Measurements from ENCODE around the gene C1QL1.

The C1QL1 gene

DNA sequence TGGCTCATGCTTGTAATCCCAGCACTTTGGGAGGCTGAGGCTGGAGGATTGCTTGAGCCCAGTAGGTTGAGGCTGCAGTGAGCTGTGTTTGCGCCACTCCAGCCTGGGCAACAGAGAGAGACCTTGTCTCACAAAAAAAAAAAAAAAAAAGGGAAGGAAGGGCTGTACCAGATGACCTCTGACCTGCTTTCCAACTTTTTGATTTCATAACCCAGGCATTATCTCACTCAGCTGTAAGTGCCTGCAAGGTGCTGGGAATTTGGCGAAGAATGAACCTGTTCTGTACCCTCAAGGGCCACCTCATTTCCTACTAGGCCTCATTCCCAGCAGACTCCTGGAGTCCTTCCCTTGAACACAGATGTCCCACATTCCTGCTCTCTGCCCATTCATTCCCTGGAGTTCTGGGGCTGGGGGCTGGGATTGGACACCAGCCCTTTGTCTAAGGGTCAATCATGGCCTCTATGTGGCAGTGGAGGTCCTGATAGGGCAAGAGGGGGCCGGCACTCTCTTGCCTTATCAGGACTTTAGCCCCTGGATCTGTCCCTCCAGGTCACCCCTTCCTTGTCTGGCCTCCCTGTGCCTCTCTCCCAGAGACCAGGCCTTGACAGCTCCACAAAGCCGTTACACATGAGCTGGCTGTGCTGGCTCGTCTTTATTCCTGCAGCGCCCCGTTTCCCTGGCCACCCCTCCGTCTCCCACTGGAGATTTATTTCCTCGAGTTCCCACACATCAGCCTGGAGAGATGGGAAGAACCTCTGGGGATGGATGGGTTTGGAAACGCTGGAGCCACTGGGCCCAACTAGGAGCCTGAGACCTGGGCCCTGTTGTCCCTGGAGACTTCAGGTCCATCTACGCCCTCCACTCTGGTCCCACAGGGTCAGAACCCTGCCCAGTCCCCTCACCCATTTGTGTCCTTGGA is 52.0 kb downstream of the C1QL1 start:
- DNase-seq (ENCODE audit: low read depth in 2 of 3, low spot score in 1 of 3) = no peak

DNA sequence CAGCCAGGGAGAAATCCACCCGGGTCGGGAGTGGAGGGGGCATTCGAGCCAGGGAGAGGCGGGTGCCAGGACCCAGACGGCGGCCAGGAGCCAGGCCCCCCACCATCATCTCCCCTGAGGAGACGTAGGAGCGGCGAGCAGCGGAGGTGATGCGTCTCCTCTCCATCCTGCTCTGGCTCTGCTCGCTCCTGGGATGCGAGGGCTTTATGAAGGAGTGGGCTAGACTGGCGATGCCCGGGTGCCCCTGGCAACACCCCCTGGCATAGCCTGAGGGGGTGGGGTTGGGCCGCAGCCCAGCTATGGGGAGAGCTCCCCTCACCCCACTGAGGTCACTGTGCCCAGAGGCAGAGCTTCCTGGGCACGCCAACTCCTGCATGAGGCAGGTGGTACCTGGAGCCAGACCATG is 52.8 kb downstream of the C1QL1 start, which contains the start of gene GFAP:
TSS of gene GFAP (minus strand) at position 180 of the 406 bp plus-strand sequence. CDS start at position 166, 14 bp downstream.
- no peak for DNase-seq (ENCODE audit: low read depth in 2 of 3, low spot score in 1 of 3)

DNA sequence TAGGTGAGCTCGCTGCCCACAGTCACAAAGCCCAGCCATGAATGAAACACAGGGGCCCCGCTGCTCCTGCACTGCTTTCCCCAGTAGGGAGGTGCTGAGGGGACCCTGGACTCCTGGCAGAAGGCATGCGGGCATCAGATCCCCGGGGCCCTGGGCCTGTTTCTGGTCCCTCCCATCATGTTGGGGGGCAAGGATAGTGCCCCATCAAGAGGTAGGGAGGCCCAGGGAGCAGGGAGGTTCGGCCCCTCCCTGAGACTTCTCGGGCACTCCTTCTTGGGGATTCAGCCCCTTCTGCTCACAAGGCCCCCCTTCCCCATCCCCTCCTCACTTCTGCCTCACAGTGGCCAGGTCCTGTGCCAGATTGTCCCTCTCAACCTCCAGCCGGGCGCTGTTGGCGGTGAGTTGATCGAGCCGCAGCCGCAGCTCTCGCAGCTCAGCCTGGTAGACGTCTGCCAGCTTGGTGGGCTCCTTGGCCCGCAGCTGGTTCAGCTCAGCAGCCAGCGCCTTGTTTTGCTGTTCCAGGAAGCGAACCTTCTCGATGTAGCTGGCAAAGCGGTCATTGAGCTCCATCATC is 53.3 kb downstream of the C1QL1 start:
- no peak for DNase-seq (ENCODE audit: low read depth in 2 of 3, low spot score in 1 of 3)

DNA sequence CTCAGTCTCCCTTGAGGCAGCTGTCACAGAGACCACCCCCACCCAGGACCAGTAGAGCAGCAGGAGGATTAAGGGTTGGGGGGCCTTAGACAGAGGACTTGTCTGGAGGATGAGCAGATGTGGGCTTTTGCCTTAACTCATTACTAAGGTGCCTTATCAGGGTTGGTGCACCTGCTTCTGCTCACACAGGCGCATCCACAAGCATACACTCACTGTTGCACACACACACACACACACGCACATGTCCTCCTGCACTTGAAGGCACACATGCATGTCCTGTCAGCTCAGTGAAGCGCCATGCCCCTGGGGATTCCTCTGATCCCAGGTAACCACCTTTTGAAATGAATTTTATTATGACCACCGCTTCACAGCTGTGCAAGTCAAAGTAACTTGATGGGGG is 54.0 kb downstream of the C1QL1 start:
- no peak for DNase-seq (ENCODE audit: low read depth in 2 of 3, low spot score in 1 of 3)

DNA sequence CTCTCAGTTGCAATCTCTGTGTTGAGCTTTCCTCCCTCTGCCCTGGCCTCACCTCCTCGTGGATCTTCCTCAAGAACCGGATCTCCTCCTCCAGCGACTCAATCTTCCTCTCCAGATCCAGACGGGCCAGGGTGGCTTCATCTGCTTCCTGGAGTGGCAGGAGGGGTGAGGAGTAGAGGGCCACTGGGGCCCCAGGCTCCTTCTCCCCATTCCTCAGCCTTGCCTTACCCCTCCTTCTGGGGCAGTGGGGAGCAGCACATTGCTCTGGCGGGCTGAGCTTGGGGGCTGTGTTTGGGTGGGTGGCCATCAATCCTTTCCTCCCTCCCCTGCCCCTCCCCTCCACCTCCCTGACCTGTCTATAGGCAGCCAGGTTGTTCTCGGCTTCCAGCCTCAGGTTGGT is 54.4 kb downstream of the C1QL1 start:
- DNase-seq (ENCODE audit: low read depth in 2 of 3, low spot score in 1 of 3) = no peak

DNA sequence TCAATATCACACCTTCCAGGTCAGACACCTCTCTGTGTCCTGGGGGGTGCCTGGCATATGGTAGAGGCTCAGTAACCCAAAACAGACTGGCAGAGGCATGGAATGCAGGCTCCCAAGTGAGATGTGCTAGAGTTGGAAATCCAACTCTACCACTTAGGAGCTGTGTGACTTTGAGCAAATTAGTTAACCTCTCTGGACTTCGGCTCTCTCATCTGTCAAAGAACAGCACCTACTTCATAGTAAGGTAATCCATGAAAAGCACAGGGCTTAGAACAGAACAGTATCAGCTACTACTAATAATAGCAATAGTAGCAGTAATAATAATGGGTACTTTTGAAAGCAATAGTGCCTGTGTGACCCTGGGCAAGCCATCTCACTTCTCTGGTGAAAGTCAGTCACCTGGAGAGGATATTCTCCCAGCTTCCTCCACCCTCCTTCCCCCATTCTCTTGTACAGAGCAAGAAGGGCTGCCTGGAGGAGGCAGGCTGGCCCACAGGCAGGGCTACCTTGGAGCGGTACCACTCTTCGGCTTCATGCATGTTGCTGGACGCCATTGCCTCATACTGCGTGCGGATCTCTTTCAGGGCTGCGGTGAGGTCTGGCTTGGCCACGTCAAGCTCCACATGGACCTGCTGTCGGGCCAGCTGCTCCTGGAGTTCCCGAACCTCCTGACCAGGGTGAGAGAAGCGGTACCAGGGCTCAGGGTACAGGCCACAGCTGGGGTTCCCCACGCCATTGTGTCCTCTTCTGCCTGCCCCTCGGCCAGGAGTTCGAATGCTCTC is 55.1 kb downstream of the C1QL1 start:
- DNase-seq (ENCODE audit: low read depth in 2 of 3, low spot score in 1 of 3) = no peak

DNA sequence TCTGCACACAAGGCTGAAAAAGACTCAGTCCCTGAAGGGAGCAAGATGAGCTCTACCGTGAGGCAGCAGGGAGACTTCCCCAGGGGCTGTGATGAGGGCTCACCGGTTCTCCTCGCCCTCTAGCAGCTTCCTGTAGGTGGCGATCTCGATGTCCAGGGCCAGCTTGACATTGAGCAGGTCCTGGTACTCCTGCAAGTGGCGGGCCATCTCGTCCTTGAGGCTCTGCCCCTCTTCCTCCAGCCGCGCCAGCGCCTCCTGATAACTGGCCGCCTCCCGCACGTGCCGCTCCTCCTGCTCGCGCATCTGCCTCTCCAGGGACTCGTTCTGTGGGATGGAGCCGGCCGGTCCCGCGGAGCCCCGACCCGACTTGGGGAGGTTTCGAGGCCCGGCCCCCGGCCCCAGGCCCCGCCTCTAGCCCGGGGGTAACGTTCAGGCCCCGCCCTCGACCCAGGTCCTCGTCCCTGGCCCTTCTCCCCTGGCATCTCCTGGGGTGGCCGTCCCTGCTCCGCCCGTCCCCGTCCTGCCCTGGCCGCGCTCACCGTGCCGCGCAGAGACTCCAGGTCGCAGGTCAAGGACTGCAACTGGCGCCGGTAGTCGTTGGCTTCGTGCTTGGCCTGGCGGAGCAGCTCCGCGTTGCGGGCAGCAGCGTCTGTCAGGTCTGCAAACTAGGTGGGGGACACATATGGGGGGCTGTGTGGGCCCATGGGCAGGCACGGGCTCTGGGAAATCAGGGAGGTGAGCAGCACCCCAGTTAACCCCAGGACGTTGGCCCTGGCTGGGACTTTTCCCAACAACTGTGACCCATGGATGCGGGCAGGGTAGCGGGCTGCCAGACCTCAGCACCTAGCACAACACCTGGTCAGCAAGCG is 56.7 kb downstream of the C1QL1 start:
- peak in 2 of 3 donors; percentile 40 to 42 for DNase-seq (ENCODE audit: low read depth in 2 of 3, low spot score in 1 of 3)

DNA sequence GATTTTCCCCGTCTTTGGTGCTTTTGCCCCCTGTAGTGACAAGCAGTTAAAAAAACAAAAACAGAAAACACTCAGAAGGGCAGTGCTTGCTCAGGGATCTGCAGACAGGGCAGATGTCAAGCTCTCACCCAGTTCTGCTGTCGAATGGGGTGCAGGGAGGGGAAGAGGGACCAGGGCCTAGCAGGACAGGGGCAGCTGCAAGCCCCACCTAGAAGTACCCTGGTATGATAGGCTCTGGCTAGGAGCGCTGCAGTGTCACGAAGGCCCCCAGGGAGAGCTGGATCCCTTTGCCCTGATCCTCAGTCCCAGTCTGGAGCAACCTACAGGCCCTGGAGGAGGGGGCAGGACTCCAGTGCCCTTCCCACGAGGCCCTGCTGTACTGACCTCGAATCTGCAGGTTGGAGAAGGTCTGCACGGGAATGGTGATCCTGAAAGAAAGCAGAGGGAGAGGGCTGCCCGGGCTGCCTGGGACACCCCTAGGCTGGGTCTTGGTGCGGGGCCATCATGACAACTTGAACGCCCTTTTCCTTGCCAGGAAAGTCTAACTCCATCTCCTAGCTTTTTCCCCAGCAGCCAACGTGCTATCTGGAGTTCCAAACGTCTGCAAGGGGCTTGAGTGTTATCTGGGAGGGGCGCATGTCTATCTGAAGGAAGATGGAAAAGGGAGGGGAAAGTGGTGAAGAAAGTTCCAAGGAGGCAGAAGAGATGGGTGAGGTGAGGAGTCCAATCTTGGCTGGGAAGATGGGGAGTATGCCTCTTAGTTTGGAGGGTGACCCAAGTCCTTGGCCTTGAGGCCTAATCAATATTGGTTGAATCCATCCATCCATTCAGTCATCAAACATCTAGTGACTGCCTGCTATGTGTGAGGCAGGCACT is 57.6 kb downstream of the C1QL1 start:
- no peak for DNase-seq (ENCODE audit: low read depth in 2 of 3, low spot score in 1 of 3)
